Upper lobe of left lung (tissue), 6 donors: ENCODE data around the gene CDKN2D. TPM values are rescaled to one million over a fixed set of nuclear protein-coding genes. Genes with fewer than 3 reads are reported as not detected.

Experiments
- ATAC-seq, 2 donors: fragments of 200-7000 bp; cut with Tn5 transposase; one replicate each; pipeline ENCODE4 v1.9.1; 2022; ENCODE audit warnings: mild to moderate bottlenecking in 2 of 2, moderate library complexity in 2 of 2; ENCODE audit not compliant: low FRiP score in 2 of 2
- DNase-seq, 2 donors: peaks; one replicate each; pipeline ENCODE4 v3.0.0-alpha.2; 2019 to 2020
- H3K27ac ChIP-seq, 4 donors: fragments of 200-600 bp; sonication (generic); one replicate each; pipeline ENCODE4 v1.5.1; 2016 to 2019
- H3K27me3 ChIP-seq, 4 donors: fragments of 200-600 bp; sonication (generic); one replicate each; pipeline ENCODE4 v1.5.1; 2017 to 2019
- H3K36me3 ChIP-seq, 4 donors: fragments of 200-600 bp; sonication (generic); one replicate each; pipeline ENCODE4 v1.5.1; 2016 to 2019
- H3K4me1 ChIP-seq, 4 donors: fragments of 200-600 bp; sonication (generic); one replicate each; pipeline ENCODE4 v1.5.1; 2018 to 2019
- H3K4me3 ChIP-seq, 4 donors: fragments of 200-600 bp; sonication (generic); one replicate each; pipeline ENCODE4 v1.5.1; 2017 to 2019; ENCODE audit warnings: mild to moderate bottlenecking in 2 of 4, moderate library complexity in 1 of 4
- H3K9me3 ChIP-seq, 4 donors: fragments of 200-600 bp; sonication (generic); one replicate each; pipeline ENCODE4 v1.5.1; 2018 to 2019
- EP300 ChIP-seq, 4 donors: sonication (generic); formaldehyde crosslinking; IDR thresholded peaks; one replicate each; pipeline ENCODE4 v1.5.1; 2017; ENCODE audit warnings: antibody characterized with exemption in 4 of 4, control low read depth in 2 of 4
- POLR2A ChIP-seq, 4 donors: fragments of 450-650 bp; IDR thresholded peaks; one replicate each; pipeline ENCODE4 v1.5.1; 2016 to 2017; ENCODE audit warnings: antibody characterized with exemption in 4 of 4, mild to moderate bottlenecking in 2 of 4
- POLR2AphosphoS5 ChIP-seq, 2 donors: sonication (generic); formaldehyde crosslinking; IDR thresholded peaks; one replicate each; pipeline ENCODE4 v1.5.1; 2017; ENCODE audit warnings: antibody characterized with exemption in 2 of 2
- WGBS, 2 donors: methylation state at CpG; one replicate each; pipeline ENCODE4 v1.1.5; 2017 to 2018; 5-methylcytosine and 5-hydroxymethylcytosine counted together
- small RNA-seq, 4 donors: library from RNA; depleted of rRNA; stranded (forward); fragments of <200 nt; gene quantifications; one replicate each; pipeline ENCODE3, GENCODE V24; 2016
- total RNA-seq, 6 donors: library from RNA; depleted of rRNA in 4 of 6; stranded (reverse); fragments of >200 nt in 4 of 6; gene quantifications; one replicate each; pipeline versions ENCODE4 v1.1.0 to v1.2.1, GENCODE V29; 2016 to 2021
- TF ChIP-seq, protein P1 (sequence below), 6 experiments: fragments of 450-650 bp in 4 of 6; fragments of 200-600 bp in 2 of 6; sonication (generic) in 2 of 6; IDR thresholded peaks; one replicate each; pipeline ENCODE4 v1.5.1; 2016 to 2019; ENCODE audit warnings: antibody characterized with exemption in 6 of 6
- donor health status: DM: no; HTN: no; CAD: no; lungs with moderate emphysema.
- donor health status: DM: no; HTN: yes; CAD: no; lungs with severe emphysema.

Gene CDKN2D
- total RNA-seq, 6 donors from 2014 or later, result 2.1 to 21.3 (median 15.9) TPM

DNA sequence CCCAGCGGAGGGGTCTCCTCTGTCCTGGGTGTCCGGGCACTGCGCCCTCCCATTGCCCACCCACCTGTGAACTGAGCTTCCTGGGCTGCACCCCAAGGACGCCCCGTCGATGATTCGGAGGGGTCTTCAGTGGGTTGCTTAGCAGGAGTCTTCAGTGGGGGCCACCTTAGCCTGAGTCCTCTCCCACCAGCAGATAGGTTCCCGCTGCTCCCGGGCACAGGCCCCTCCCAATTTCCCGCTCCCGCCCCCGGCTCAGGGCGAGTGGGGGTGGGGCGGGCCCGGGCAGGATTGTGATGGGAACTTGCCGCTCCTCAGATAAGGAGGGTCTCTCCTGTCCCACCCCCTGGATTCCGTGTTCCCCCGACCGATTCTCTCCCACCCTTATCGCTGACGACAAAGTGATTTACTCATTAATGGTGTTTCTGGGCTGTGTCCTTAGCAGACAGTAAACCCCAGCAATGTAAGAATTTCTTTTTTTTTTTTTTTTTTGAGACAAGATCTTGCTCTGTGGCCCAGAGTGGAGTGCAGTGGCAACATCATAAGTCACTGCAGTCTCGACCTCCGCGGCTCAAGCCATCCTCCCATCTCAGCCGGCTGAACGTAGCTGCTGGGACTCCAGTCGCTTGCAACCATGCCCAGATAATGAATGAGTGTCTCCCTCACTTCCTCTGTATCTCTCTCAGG lies 50.9 kb downstream of the CDKN2D start:
- Histone ChIP-seq H3K4me1 (peaks cover 17 to 38% (median 22%) of the 10 kb centered on the region in 4 donors), H3K9me3 (no peaks in the 10 kb centered on the region), H3K4me3 (peak overlapping the region in 3 of 4 donors; percentile 24 to 40 (median 39)), H3K27me3 (peaks cover 3 to 46% (median 31%) of the 10 kb centered on the region in 4 donors), H3K27ac (peak overlapping the region in 1 of 4 donors; percentile 36), H3K36me3 (no peaks in the 10 kb centered on the region)
- TF ChIP-seq, protein P1, sequence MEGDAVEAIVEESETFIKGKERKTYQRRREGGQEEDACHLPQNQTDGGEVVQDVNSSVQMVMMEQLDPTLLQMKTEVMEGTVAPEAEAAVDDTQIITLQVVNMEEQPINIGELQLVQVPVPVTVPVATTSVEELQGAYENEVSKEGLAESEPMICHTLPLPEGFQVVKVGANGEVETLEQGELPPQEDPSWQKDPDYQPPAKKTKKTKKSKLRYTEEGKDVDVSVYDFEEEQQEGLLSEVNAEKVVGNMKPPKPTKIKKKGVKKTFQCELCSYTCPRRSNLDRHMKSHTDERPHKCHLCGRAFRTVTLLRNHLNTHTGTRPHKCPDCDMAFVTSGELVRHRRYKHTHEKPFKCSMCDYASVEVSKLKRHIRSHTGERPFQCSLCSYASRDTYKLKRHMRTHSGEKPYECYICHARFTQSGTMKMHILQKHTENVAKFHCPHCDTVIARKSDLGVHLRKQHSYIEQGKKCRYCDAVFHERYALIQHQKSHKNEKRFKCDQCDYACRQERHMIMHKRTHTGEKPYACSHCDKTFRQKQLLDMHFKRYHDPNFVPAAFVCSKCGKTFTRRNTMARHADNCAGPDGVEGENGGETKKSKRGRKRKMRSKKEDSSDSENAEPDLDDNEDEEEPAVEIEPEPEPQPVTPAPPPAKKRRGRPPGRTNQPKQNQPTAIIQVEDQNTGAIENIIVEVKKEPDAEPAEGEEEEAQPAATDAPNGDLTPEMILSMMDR (IDR thresholded peaks at IDR 0.05), result no peak
- TF ChIP-seq POLR2AphosphoS5 (IDR thresholded peaks at IDR 0.05), result no peak
- TF ChIP-seq EP300 (IDR thresholded peaks at IDR 0.05), result no peak
- TF ChIP-seq POLR2A (IDR thresholded peaks at IDR 0.05), result no peak
- WGBS, 2 donors, result 1% methylated on average over 21 to 26 of the region's 27 CpGs
- ATAC-seq (peak; percentile 15 to 50), DNase-seq (peak in 1 of 2 donors; percentile 73)

DNA sequence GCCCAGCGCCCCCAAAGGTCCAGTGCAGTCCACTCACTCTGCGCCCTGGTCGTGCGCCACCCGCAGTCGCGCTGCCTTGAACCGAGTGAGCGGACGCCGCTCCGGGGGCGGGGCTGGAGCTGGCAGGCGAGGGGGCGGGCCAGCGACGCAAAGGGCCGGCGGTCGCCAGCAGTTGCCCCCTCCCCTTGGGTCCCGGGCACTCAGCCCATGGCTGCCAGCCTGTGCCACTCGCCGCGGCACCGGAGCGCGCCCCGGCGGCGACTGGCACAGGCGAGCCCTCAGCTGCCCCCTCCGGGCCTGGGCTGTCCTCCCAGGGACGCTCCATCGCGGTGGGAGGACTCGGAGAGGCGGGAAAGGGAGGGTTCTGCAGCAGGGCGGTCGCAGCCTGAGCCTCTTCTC lies 51.4 kb downstream of the CDKN2D start, which contains the start of gene S1PR5:
S1PR5 (minus strand) TSS at position 87 of the 399 bp plus-strand sequence. CDS start 2,436 bp downstream, outside the sequence.
- Histone ChIP-seq H3K4me1 (peaks cover 17 to 38% (median 22%) of the 10 kb centered on the region in 4 donors), H3K27ac (peak within 1 kb of the TSS in 2 of 4 donors; percentile 4 to 36), H3K9me3 (no peaks in the 10 kb centered on the region), H3K36me3 (no peaks in the 10 kb centered on the region), H3K4me3 (peak within 1 kb of the TSS; percentile 8 to 40 (median 32)), H3K27me3 (peaks cover 3 to 46% (median 31%) of the 10 kb centered on the region in 4 donors)
- TF ChIP-seq POLR2AphosphoS5 (IDR thresholded peaks at IDR 0.05), result no peak
- TF ChIP-seq, protein P1 (IDR thresholded peaks at IDR 0.05), result no peak
- no peak for TF ChIP-seq POLR2A (IDR thresholded peaks at IDR 0.05)
- no peak for TF ChIP-seq EP300 (IDR thresholded peaks at IDR 0.05)
- 5 to 20% methylated on average over 1 to 28 of the region's 39 CpGs for WGBS, 2 donors
- ATAC-seq (peak in 1 of 2 donors; percentile 49), DNase-seq (peak in 1 of 2 donors; percentile 88)

DNA sequence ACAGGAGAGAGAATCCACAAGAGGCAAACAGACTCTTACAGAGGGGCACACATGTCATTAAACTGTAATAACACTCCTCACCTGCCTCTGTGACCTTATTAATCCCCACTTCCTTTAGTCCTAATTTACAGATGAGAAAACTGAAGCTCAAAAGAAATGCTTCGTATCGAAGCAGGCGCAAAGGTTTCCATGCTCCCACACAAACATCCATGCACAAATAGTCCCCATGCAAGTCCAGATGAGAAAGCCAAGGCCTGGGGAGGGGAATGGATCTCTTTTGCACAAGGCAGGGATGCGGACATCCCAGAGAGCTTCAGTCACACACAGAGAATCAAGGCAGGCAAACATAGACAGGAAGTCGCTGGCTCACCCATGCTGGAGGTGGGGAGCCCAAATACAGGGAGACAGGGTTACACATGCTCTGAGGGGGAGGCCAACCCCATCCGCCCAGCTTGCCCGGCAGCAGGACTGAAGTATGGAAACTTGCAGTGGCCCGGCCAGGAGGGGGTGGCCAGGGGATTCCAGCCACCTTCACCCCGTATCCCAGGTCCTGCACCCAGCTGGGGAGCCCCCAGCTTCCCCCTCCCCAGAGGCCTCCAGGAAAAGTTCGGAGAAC lies 52.0 kb downstream of the CDKN2D start:
- 45 to 50% methylated on average over 8 to 9 of the region's 10 CpGs for WGBS, 2 donors
- Histone ChIP-seq H3K4me3 (peak overlapping the region in 3 of 4 donors; percentile 24 to 40 (median 39)), H3K27me3 (peaks cover 3 to 46% (median 31%) of the 10 kb centered on the region in 4 donors), H3K4me1 (peaks cover 17 to 38% (median 22%) of the 10 kb centered on the region in 4 donors), H3K36me3 (no peaks in the 10 kb centered on the region), H3K9me3 (no peaks in the 10 kb centered on the region), H3K27ac (peak overlapping the region in 2 of 4 donors; percentile 4 to 36)
- no peak for ATAC-seq
- no peak for DNase-seq
- no peak for TF ChIP-seq EP300 (IDR thresholded peaks at IDR 0.05)
- no peak for TF ChIP-seq POLR2AphosphoS5 (IDR thresholded peaks at IDR 0.05)
- TF ChIP-seq, protein P1 (IDR thresholded peaks at IDR 0.05), result no peak
- TF ChIP-seq POLR2A (IDR thresholded peaks at IDR 0.05), result no peak

Small RNA genes within 50 kb of the gene (small RNA-seq; reads per million reads assigned to genes)
- gene MIR1238 (0 to 1.3 (median 0) reads per million in 4 donors), gene RNU7-140P (0 reads per million in 4 donors)

Other genes with a start within 250 kb of the CDKN2D start
- 10 to 100 TPM; 17.8 to 49.9 (median 37.2) TPM for gene RAVER1, start 235.4 kb downstream of the CDKN2D start, total RNA-seq
- gene ICAM3, start 229.4 kb downstream of the CDKN2D start, total RNA-seq, result 10 to 100 TPM; 12.7 to 53.9 (median 20.5) TPM
- gene TYK2, start 188.4 kb downstream of the CDKN2D start, total RNA-seq, result 100 to 1,000 TPM in 5 of 6 donors, 10 to 100 TPM in 1; 91.5 to 569 (median 152) TPM
- 100 to 1,000 TPM; 104 to 388 (median 169) TPM for gene CDC37, start 165.4 kb downstream of the CDKN2D start, total RNA-seq
- 10 to 100 TPM; 22.8 to 38.2 (median 31.2) TPM for gene PDE4A, start 148.4 kb downstream of the CDKN2D start, total RNA-seq
- 10 to 100 TPM; 34.6 to 85.1 (median 60.7) TPM for gene KEAP1, start 65.6 kb downstream of the CDKN2D start, total RNA-seq
- 1 to 10 TPM in 4 of 6 donors, under 1 TPM in 2; 0.49 to 2.7 (median 1.8) TPM for gene S1PR5, start 51.5 kb downstream of the CDKN2D start, total RNA-seq
- 10 to 100 TPM; 18.1 to 49.2 (median 27.7) TPM for gene ATG4D, start 25.1 kb downstream of the CDKN2D start, total RNA-seq
- 10 to 100 TPM; 13.1 to 74.4 (median 24.5) TPM for gene KRI1, start 3.0 kb downstream of the CDKN2D start, total RNA-seq
- 10 to 100 TPM; 35.1 to 63.1 (median 45.7) TPM for gene AP1M2, start 18.3 kb upstream of the CDKN2D start, total RNA-seq
- gene SLC44A2, start 56.6 kb upstream of the CDKN2D start, total RNA-seq, result 100 to 1,000 TPM; 117 to 333 (median 197) TPM
- 100 to 1,000 TPM; 121 to 193 (median 169) TPM for gene ILF3, start 85.4 kb upstream of the CDKN2D start, total RNA-seq
- 10 to 100 TPM; 11.0 to 85.9 (median 32.5) TPM for gene QTRT1, start 132.5 kb upstream of the CDKN2D start, total RNA-seq
- gene DNM2, start 149.1 kb upstream of the CDKN2D start, total RNA-seq, result 100 to 1,000 TPM; 238 to 744 (median 318) TPM